Gastrocnemius medialis (tissue), 4 donors: ENCODE measurements around the gene IL5RA. TPM values are rescaled to one million over a fixed set of nuclear protein-coding genes. Genes with fewer than 3 reads are reported as not detected.

Source experiments
- ATAC-seq, 2 donors: fragments of 150-250 bp; one replicate each; pipeline ENCODE4 v1.9.1; 2016
- DNase-seq, 2 donors: peaks; one replicate each; pipeline ENCODE4 v3.0.0-alpha.2; 2019
- H3K27ac ChIP-seq, 4 donors: fragments of 200-600 bp; sonication (generic); 1 replicate in 1 of 4; 2 replicates in 3 of 4; pipeline ENCODE4 v1.5.1; 2016 to 2018; ENCODE audit warnings: mild to moderate bottlenecking in 2 of 4, moderate library complexity in 1 of 4
- H3K27me3 ChIP-seq, 3 donors: fragments of 200-600 bp; sonication (generic) in 2 of 3; 1 replicate in 1 of 3; 2 replicates in 2 of 3; pipeline versions ENCODE4 v1.5.1 to v1.6.0; 2016 to 2019; ENCODE audit warnings: mild to moderate bottlenecking in 1 of 3, moderate library complexity in 1 of 3
- H3K36me3 ChIP-seq, 2 donors: fragments of 200-600 bp; sonication (generic) in 1 of 2; one replicate each; pipeline ENCODE4 v1.5.1; 2017 to 2018
- H3K4me1 ChIP-seq, 2 donors: fragments of 200-600 bp; sonication (generic) in 1 of 2; one replicate each; pipeline ENCODE4 v1.5.1; 2016 to 2017; ENCODE audit warnings: mild to moderate bottlenecking in 2 of 2
- H3K4me3 ChIP-seq, 4 donors: fragments of 200-600 bp; sonication (generic) in 3 of 4; 1 replicate in 1 of 4; 2 replicates in 3 of 4; pipeline ENCODE4 v1.5.1; 2016 to 2019; ENCODE audit warnings: mild to moderate bottlenecking in 2 of 4
- H3K9me3 ChIP-seq, 3 donors: fragments of 200-600 bp; sonication (generic) in 2 of 3; 1 replicate in 1 of 3; 2 replicates in 2 of 3; pipeline ENCODE4 v1.5.1; 2016 to 2019
- CTCF ChIP-seq, 5 experiments: fragments of 450-650 bp in 3 of 5; fragments of 200-600 bp in 2 of 5; sonication (generic) in 2 of 5; IDR thresholded peaks in 4 of 5; conservative IDR thresholded peaks in 1 of 5; 1 replicate in 4 of 5; 2 replicates in 1 of 5; pipeline ENCODE4 v1.5.1; 2016 to 2019; ENCODE audit warnings: antibody characterized with exemption in 5 of 5, mild to moderate bottlenecking in 3 of 5, moderate library complexity in 3 of 5
- POLR2A ChIP-seq, 2 donors: fragments of 450-650 bp; IDR thresholded peaks; one replicate each; pipeline ENCODE4 v1.6.1; 2017; ENCODE audit warnings: antibody characterized with exemption in 2 of 2, mild to moderate bottlenecking in 2 of 2, moderate library complexity in 2 of 2
- in situ Hi-C, 4 donors: fragments of 200-750 bp; cut with MboI; loops; one replicate each; pipeline versions ENCODE4 v1.15.0 to v1.8.0; 2017; ENCODE audit warnings: low sequenced_read_pairs in 4 of 4
- intact Hi-C: fragments of 100-400 bp; cut with DNase I; formaldehyde crosslinking; loops from one replicate; pipeline ENCODE4 v1.15.1; 2023; ENCODE audit warnings: low total_unique reads
- total RNA-seq, 4 donors: library from RNA; depleted of rRNA; stranded (reverse); fragments of >200 nt; gene quantifications; one replicate each; pipeline versions ENCODE4 v1.1.0 to v1.2.3, GENCODE V29; 2016

Gene IL5RA
- total RNA-seq, result not detected

GRCh38 chr3:3110299-3110630, at the start of gene IL5RA:
Gene IL5RA, minus strand, starts transcription at chr3:3110374. Its CDS starts 5,390 bp downstream, at chr3:3104984.
- Histone ChIP-seq H3K27me3 (no peaks in the 10 kb centered on the region), H3K27ac (no peak within 1 kb of the TSS), H3K9me3 (no peaks in the 10 kb centered on the region), H3K4me1 (no peaks in the 10 kb centered on the region), H3K36me3 (no peaks in the 10 kb centered on the region), H3K4me3 (no peak within 1 kb of the TSS)
- ATAC-seq, result no peak
- in situ Hi-C loops (no loop called here), intact Hi-C loops (no loop called here)
- DNase-seq, result no peak
- no peak for TF ChIP-seq CTCF (IDR thresholded peaks at IDR 0.05 in 4 of 5, conservative IDR thresholded peaks at IDR 0.05 in 1 of 5)
- TF ChIP-seq POLR2A (IDR thresholded peaks at IDR 0.05), result no peak

- no peaks in the 10 kb centered on the region for H3K9me3 ChIP-seq
- H3K36me3 ChIP-seq, result peaks cover 3 to 72% of the 10 kb centered on the region in 2 donors
- peaks cover 0 to 4% of the 10 kb centered on the region in 2 donors for H3K4me1 ChIP-seq
- H3K4me3 ChIP-seq, result no peak overlapping the region
- no peak for TF ChIP-seq POLR2A (IDR thresholded peaks at IDR 0.05)
- H3K27me3 ChIP-seq, result no peaks in the 10 kb centered on the region
- intact Hi-C loops (no loop called here), in situ Hi-C loops (no loop called here)
- ATAC-seq, result no peak
- no peak overlapping the region for H3K27ac ChIP-seq
- DNase-seq, result no peak
Observed at GRCh38 chr3:3157484-3157883, 47.3 kb upstream of the IL5RA start.

- in situ Hi-C loops (no loop called here), intact Hi-C loops (no loop called here)
- Histone ChIP-seq H3K4me3 (no peak overlapping the region), H3K4me1 (peaks cover 2 to 13% of the 10 kb centered on the region in 2 donors), H3K9me3 (no peaks in the 10 kb centered on the region), H3K27ac (no peak overlapping the region), H3K36me3 (peaks cover 0 to 80% of the 10 kb centered on the region in 2 donors), H3K27me3 (no peaks in the 10 kb centered on the region)
- DNase-seq (no peak), ATAC-seq (no peak)
- TF ChIP-seq CTCF (IDR thresholded peaks at IDR 0.05 in 4 of 5, conservative IDR thresholded peaks at IDR 0.05 in 1 of 5) (no peak), POLR2A (IDR thresholded peaks at IDR 0.05) (no peak)
Observed at GRCh38 chr3:3154879-3155610, 44.9 kb upstream of the IL5RA start.

GRCh38 chr3:3151513-3151912, 41.3 kb upstream of the IL5RA start:
- DNase-seq (no peak), ATAC-seq (no peak)
- Histone ChIP-seq H3K9me3 (no peaks in the 10 kb centered on the region), H3K4me1 (peaks cover 2 to 13% of the 10 kb centered on the region in 2 donors), H3K4me3 (no peak overlapping the region), H3K27ac (no peak overlapping the region), H3K27me3 (no peaks in the 10 kb centered on the region), H3K36me3 (peaks cover 0 to 91% of the 10 kb centered on the region in 2 donors)
- intact Hi-C loops, result no loop called here
- in situ Hi-C loops, result no loop called here
- TF ChIP-seq POLR2A (IDR thresholded peaks at IDR 0.05) (no peak), CTCF (IDR thresholded peaks at IDR 0.05 in 4 of 5, conservative IDR thresholded peaks at IDR 0.05 in 1 of 5) (no peak)

- ATAC-seq, result no peak
- Histone ChIP-seq H3K27me3 (no peaks in the 10 kb centered on the region), H3K4me3 (no peak overlapping the region), H3K36me3 (peaks cover 0 to 93% of the 10 kb centered on the region in 2 donors), H3K27ac (no peak overlapping the region), H3K4me1 (peaks cover 2 to 9% of the 10 kb centered on the region in 2 donors), H3K9me3 (no peaks in the 10 kb centered on the region)
- TF ChIP-seq CTCF (IDR thresholded peaks at IDR 0.05 in 4 of 5, conservative IDR thresholded peaks at IDR 0.05 in 1 of 5), result no peak
- no peak for TF ChIP-seq POLR2A (IDR thresholded peaks at IDR 0.05)
- intact Hi-C loops, result no loop called here
- in situ Hi-C loops, result no loop called here
- DNase-seq, result no peak
Observed at GRCh38 chr3:3149560-3149959, 39.4 kb upstream of the IL5RA start.
